GM19397 (cell line): ENCODE measurements around the gene C1QTNF9.
"Not testable (repeated sequence)": the region's sequence is repeated elsewhere in the genome, so short reads cannot be mapped to it uniquely, and the experiment has no call there.

Experiments used
- ATAC-seq: cut with Tn5 transposase; IDR thresholded peaks from one replicate; pipeline ENCODE4 v1.9.1; 2021; ENCODE audit warnings: mild to moderate bottlenecking, moderate library complexity; ENCODE audit not compliant: unreplicated experiment

Gene C1QTNF9, protein sequence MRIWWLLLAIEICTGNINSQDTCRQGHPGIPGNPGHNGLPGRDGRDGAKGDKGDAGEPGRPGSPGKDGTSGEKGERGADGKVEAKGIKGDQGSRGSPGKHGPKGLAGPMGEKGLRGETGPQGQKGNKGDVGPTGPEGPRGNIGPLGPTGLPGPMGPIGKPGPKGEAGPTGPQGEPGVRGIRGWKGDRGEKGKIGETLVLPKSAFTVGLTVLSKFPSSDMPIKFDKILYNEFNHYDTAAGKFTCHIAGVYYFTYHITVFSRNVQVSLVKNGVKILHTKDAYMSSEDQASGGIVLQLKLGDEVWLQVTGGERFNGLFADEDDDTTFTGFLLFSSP

DNA sequence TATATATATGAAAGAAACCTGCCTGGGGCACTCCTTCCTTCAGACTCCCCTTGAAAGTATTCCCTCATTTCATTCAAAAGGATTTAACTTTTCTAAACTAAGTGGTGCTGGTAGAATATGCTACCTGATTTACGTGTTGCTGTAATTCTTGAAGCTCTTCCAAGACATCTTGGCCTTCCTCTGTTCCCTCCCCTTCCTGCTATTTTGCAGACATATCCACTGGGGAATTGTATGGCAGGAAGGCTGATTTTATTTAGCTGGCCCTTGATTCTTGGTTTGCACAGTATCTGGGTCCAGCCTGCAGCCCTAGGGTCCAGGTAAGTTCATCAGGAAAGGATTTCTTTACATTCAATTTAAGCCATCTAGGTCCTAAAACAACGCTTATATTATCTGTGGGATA lies at the start of gene C1QTNF9:
TSS of gene C1QTNF9 (plus strand) at position 281 of the 400 bp plus-strand sequence. CDS start 6,424 bp downstream, outside the sequence.
- ATAC-seq: not testable (repeated sequence)

GRCh38 chr13:24261566-24261965 lies 47.8 kb upstream of the C1QTNF9 start:
- no peak for ATAC-seq

GRCh38 chr13:24263632-24264031 lies 45.7 kb upstream of the C1QTNF9 start:
- no peak for ATAC-seq

GRCh38 chr13:24264976-24265375 lies 44.4 kb upstream of the C1QTNF9 start:
- no peak for ATAC-seq

DNA sequence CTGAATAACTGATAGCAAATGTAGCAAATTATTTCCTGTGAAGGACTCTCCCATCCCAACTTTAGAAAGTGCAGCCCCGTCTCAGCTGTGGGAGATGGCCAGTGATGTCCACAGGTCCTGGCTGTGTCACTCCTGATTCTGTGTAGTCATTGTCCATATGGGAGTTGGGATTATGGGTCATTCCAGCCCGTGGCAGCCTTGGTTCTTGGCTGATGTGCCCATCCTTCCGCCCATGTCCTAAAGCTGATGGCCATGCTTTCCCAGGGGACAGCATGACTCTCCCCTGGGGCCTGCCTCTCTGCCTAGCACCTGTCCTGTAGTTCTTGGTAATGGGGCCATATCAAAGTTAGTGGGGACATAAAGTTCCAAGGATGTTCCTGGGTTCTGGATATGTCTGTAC lies 43.9 kb upstream of the C1QTNF9 start:
- no peak for ATAC-seq

- no peak for ATAC-seq
Observed at GRCh38 chr13:24267274-24267673, 42.1 kb upstream of the C1QTNF9 start.

DNA sequence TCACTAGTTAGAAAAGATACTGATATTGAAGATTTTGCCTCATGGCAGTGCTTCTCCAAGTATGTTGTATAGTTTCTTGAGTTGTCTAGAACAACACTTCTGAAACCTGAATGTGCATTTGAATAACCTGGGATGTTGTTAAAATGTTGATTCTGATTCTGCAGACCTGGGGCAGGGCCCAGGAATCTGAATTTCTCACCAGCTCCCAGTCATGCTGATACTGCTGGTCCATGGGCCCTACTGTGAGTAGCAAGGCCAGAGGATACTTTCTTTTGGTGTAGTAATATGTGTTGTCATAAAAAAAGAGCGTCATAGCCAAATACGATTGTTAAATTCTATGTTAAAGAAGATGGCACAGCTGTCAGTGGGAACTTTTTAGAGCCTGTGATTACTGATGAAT lies 41.6 kb upstream of the C1QTNF9 start:
- ATAC-seq: no peak

DNA sequence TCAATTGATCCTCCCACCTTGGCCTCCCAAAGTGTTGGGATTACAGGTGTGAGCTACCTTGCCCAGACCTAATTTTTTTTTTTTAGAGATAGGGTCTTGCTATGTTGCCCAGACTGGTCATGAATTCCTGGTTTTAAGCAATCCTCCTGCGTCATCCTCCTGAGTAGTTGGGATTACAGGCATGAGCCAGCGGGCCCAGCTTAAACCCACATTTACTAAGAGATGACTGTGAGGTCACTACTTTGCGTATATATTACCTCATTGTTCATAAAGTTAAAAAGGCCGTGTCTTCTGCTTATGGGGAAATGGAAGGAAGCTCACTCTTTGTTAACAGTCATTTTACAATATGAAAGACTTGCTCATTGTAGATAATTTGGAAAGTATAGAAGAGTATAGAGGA lies 39.6 kb upstream of the C1QTNF9 start:
- no peak for ATAC-seq

DNA sequence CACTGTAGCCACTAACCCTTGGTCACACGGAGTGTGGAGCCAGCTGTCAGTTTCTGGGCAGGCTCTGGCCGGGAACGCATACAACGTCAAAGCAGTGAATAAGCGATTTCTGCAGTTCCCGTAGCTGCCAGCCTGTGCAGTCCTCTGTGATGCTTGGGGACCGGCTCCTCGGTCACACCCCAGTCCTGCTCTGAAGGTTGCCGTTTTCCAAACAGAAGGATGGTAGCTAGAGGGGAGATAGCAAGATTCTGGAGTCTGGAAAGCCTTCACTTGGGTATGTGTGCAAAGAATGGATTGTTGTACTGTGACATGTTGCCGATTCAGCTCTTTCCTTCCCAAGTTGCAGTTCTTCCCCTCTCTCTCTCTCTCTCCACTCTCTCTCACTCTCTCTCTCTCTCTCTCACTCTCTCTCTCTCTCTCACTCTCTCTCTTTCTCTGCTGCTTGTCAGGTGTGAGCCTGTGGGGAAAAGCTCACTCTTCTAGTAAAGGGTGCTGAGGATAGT lies 38.7 kb upstream of the C1QTNF9 start:
- ATAC-seq: peak; percentile 45

DNA sequence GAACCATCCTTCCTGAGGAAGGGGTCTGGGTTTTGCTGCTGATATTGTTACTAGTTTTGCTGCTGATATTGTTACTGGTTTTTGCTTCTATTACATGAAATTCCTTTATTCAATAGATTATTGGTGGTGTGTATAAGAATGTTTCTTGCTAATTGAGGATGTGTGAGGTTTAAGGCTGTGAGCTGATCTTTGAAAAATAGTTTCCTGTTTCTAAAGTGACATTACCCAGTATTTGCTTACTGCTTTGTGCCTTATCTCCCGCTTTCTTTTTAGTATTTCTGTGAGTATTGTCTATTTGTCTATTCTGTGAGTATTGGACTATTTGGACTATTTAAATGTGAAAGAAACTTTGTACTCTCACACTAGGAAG lies 38.2 kb upstream of the C1QTNF9 start:
- ATAC-seq: no peak

GRCh38 chr13:24271601-24272451 lies 37.6 kb upstream of the C1QTNF9 start:
- peak; percentile 30 for ATAC-seq

DNA sequence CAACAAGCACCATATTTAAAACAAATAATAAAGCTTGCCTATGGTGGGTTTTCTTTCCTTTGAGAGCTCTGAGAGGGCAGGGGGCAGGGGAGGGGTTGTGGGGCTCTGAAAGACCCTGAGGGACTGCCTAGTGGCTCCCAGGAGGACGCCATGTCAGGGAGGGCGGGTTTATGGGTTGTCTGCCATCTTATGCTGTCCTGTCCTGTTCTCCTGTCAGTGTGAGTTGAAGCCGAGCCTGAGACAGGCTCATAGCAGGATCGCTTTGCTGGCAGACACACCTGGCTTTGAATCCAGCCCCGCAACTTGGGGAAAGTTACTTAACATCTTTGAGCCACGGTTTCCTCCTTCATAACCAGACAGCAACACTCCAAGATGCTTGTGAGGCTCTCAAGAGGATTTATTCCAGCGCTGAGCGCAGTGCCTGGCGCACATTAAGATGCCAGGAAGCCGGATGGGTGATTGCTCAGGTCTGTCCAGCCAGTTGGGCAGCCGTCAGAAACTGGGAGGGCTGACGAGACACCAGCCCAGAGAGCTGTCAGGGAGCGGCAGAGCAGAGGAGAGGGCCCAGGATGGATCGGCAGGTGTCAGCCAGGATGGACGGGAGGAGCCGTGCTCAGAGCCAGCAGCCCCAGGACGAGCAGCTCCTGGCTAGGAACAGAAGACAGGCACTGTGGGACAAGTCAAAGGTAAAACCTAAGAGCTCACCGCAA lies 36.8 kb upstream of the C1QTNF9 start:
- no peak for ATAC-seq

DNA sequence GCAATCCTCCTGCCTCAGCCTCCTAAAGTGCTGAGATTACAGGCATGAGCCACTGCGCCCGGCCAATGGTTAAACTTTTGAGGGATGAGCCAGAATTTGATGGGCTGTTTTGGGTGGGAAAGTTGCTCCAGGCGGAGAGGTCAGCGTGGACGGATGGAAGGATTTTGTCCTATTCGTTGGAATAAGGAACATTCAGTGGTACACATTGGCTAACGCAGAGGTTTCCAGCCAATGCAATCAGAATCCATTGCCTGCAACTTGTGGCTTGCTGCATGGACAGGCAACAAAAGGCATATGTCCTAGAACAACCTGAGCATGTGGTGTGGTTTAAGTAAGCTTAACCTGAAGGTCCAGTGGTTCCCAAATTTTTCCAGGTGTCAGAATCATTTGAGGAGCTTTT lies 35.5 kb upstream of the C1QTNF9 start:
- ATAC-seq: no peak

GRCh38 chr13:24274452-24275021 lies 34.8 kb upstream of the C1QTNF9 start:
- peak; percentile 70 for ATAC-seq

DNA sequence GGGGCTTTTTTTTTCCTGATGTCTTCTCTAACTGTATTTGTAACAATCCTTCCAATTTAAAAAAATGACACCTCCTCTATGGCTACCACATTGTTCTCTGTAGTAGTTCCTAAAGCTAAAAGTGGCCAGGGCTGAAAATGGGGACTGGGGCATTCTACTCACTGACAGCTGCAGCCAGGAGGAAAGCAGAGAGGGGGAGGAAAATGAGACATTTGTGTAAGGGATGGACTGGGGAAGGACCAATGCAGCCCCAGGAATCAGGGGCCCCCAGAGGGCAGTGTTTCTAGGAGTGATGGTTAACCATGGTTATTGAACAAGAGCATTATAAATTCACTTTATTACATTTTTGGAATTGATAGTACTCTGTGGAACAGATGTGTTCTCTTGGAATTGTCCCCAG lies 34.3 kb upstream of the C1QTNF9 start:
- no peak for ATAC-seq

- ATAC-seq: no peak
Observed at GRCh38 chr13:24276306-24276705, 33.1 kb upstream of the C1QTNF9 start.

GRCh38 chr13:24276861-24277260 lies 32.5 kb upstream of the C1QTNF9 start:
- ATAC-seq: no peak

GRCh38 chr13:24277761-24278160 lies 31.6 kb upstream of the C1QTNF9 start:
- no peak for ATAC-seq

- ATAC-seq: no peak
Observed at GRCh38 chr13:24279327-24280110, 29.9 kb upstream of the C1QTNF9 start.

DNA sequence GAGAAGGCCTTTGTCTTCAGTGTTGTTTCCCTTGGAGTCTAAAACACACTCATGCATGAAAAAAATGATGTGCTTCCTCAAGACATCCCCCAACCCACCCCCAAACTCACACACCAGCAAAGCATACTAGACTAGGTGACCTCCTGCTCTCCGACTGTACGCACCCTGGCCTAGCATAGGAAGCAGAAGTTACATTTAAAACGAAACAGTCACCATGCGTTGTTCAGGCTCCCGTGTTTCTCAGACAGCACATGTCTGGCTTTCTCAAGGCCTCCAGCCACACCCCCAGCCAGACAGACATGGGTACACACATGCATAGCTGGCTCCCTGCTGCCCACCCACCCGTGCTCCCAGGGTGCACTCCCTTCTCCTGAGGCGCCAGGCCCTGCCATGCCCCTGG lies 28.7 kb upstream of the C1QTNF9 start:
- no peak for ATAC-seq
